HTR-8/SVneo (cell line): Measurements from ENCODE around the gene ZBTB2.

Experiments used
- DNase-seq: peaks from one replicate; pipeline ENCODE4 v3.0.0; 2011; ENCODE audit warnings: low spot score, mixed read lengths; ENCODE audit not compliant: insufficient read length
- FAIRE-seq: peaks from 2 replicates; lab custom pipeline; 2011; peaks lifted over from hg19 to GRCh38; lab: Jason Lieb, UNC

The ZBTB2 gene

GRCh38 chr6:151391471-151392413 is at the start of gene ZBTB2:
ZBTB2 (minus strand) TSS chr6:151391559; CDS start chr6:151373637, 17,922 bp downstream.
- no peak for FAIRE-seq
- DNase-seq: peak; percentile 41

- no peak for DNase-seq
- no peak for FAIRE-seq
Measured at GRCh38 chr6:151440930-151441329, 49.6 kb upstream of the ZBTB2 start.

GRCh38 chr6:151440498-151440897 is 49.1 kb upstream of the ZBTB2 start:
- no peak for FAIRE-seq

GRCh38 chr6:151437401-151437800 is 46.0 kb upstream of the ZBTB2 start:
- no peak for FAIRE-seq

More at GRCh38 chr6:151440498-151440897, 49.1 kb upstream of the ZBTB2 start:
- DNase-seq: no peak

GRCh38 chr6:151436802-151437201 is 45.4 kb upstream of the ZBTB2 start:
- no peak for FAIRE-seq
- no peak for DNase-seq

More at GRCh38 chr6:151437401-151437800, 46.0 kb upstream of the ZBTB2 start:
- no peak for DNase-seq

GRCh38 chr6:151436300-151436699 is 44.9 kb upstream of the ZBTB2 start:
- FAIRE-seq: no peak
- DNase-seq: no peak

GRCh38 chr6:151434369-151434768 is 43.0 kb upstream of the ZBTB2 start:
- FAIRE-seq (no peak), DNase-seq (no peak)

GRCh38 chr6:151432651-151433050 is 41.3 kb upstream of the ZBTB2 start:
- no peak for FAIRE-seq
- no peak for DNase-seq

- DNase-seq: no peak
- no peak for FAIRE-seq
Measured at GRCh38 chr6:151431337-151431736, 40.0 kb upstream of the ZBTB2 start.

GRCh38 chr6:151430886-151431285 is 39.5 kb upstream of the ZBTB2 start:
- FAIRE-seq (no peak), DNase-seq (no peak)

- DNase-seq (no peak), FAIRE-seq (no peak)
Measured at GRCh38 chr6:151428093-151428735, 36.9 kb upstream of the ZBTB2 start.

- no peak for FAIRE-seq
- DNase-seq: no peak
Measured at GRCh38 chr6:151425561-151425960, 34.2 kb upstream of the ZBTB2 start.

- DNase-seq (no peak), FAIRE-seq (no peak)
Measured at GRCh38 chr6:151422981-151423380, 31.6 kb upstream of the ZBTB2 start.

GRCh38 chr6:151417477-151417876 is 26.1 kb upstream of the ZBTB2 start:
- no peak for DNase-seq

GRCh38 chr6:151414641-151415260 is 23.4 kb upstream of the ZBTB2 start:
- no peak for DNase-seq
- FAIRE-seq: no peak

More at GRCh38 chr6:151417477-151417876, 26.1 kb upstream of the ZBTB2 start:
- FAIRE-seq: no peak

GRCh38 chr6:151413372-151414145 is 22.2 kb upstream of the ZBTB2 start:
- DNase-seq: no peak
- FAIRE-seq: no peak

- DNase-seq (no peak), FAIRE-seq (no peak)
Measured at GRCh38 chr6:151412909-151413308, 21.6 kb upstream of the ZBTB2 start.

GRCh38 chr6:151409679-151410078 is 18.3 kb upstream of the ZBTB2 start:
- DNase-seq (no peak), FAIRE-seq (no peak)

GRCh38 chr6:151409260-151409659 is 17.9 kb upstream of the ZBTB2 start:
- no peak for FAIRE-seq
- no peak for DNase-seq

GRCh38 chr6:151408858-151409257 is 17.5 kb upstream of the ZBTB2 start:
- no peak for DNase-seq
- FAIRE-seq: no peak
